ENCODE data around the gene MYO3A.

The MYO3A gene, protein sequence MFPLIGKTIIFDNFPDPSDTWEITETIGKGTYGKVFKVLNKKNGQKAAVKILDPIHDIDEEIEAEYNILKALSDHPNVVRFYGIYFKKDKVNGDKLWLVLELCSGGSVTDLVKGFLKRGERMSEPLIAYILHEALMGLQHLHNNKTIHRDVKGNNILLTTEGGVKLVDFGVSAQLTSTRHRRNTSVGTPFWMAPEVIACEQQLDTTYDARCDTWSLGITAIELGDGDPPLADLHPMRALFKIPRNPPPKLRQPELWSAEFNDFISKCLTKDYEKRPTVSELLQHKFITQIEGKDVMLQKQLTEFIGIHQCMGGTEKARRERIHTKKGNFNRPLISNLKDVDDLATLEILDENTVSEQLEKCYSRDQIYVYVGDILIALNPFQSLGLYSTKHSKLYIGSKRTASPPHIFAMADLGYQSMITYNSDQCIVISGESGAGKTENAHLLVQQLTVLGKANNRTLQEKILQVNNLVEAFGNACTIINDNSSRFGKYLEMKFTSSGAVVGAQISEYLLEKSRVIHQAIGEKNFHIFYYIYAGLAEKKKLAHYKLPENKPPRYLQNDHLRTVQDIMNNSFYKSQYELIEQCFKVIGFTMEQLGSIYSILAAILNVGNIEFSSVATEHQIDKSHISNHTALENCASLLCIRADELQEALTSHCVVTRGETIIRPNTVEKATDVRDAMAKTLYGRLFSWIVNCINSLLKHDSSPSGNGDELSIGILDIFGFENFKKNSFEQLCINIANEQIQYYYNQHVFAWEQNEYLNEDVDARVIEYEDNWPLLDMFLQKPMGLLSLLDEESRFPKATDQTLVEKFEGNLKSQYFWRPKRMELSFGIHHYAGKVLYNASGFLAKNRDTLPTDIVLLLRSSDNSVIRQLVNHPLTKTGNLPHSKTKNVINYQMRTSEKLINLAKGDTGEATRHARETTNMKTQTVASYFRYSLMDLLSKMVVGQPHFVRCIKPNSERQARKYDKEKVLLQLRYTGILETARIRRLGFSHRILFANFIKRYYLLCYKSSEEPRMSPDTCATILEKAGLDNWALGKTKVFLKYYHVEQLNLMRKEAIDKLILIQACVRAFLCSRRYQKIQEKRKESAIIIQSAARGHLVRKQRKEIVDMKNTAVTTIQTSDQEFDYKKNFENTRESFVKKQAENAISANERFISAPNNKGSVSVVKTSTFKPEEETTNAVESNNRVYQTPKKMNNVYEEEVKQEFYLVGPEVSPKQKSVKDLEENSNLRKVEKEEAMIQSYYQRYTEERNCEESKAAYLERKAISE (N-terminal part only)

DNA sequence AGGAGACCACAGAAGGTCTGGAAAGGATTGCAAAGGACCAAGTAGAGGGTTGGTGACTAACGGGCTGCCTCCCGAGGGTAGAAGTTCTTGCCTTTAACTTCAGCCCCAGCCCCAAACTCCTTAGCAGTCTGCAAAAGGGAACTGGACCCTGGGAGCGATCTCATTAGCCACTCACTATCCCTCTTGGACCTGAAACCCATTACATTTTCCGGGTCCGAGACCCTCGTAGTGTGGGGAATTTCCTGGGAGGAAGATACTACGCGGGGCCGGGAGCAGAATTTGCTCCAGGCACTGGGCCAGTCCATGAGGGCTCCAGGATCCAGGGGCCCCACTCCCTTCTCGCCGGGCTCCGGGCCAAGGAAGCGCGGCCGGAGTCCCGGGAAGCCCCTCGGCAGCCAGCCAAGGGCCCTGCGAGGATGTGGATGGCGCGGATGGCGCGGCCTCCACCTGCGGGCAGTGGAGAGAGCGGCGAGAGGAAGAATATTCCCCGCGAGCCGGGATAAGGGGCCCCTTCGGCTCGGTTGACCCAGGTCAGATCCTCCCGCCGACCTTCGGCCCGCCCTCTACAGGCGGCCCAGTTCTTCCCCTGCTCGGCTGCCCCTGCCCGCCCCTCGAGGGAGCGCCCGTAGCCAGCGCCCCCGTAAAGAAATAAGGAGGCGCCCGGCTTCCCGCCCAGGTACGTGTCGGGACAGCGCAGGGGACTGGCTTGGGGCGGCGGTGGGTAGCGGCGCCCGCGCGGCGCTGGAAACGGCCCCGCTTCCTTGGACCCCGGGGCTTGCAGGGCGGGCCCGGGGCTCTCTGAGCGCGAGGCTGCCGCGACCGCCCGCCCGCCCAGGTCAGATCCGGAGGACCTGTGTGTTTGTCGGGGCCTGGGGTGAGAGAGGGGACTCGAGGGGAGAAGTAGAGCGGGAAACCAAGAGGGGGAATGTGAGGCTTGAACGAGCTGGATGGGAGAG lies at the start of gene MYO3A:
Gene MYO3A (plus strand): TSS at position 577 of the 956 bp plus-strand sequence. CDS start 17,882 bp downstream, outside the sequence.
- FAIRE-seq = no peak

DNA sequence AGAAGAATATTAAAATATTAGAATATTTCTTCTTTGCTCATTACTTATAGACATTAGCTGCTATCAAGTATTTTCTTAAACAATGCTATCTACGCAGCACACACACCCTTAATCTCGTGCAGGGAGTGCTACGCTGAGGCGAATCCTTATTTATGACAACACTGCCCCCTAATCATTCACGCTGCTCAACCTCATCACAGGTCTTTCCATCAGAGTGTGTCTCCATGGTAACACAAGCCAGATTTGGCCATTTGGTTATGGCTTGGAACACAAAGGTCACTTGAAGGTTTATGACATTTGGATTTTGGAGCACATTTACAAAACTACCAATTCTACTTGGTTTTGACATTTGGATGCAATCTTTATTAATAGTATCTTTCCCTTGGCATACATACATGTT lies 45.4 kb upstream of the MYO3A start:
- FAIRE-seq = no peak

DNA sequence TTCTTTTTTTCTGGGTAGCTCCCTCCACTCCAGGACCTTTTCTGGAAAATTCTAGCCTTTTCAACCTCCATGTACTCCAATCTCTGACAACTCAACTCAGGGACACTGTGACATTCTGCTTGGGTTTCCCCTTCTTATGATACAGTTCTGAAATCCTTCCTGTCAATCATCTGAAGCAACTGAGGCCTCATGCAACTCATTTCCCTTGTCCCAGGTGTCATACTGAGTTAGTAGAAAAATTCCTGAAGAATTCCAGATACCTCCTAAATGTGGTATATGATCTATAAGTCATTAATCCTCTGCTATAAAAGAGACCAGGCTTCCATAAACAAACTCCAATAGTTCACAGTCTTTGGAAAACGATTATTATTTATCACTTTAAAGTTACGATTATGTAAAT lies 43.0 kb upstream of the MYO3A start:
- no peak for FAIRE-seq

DNA sequence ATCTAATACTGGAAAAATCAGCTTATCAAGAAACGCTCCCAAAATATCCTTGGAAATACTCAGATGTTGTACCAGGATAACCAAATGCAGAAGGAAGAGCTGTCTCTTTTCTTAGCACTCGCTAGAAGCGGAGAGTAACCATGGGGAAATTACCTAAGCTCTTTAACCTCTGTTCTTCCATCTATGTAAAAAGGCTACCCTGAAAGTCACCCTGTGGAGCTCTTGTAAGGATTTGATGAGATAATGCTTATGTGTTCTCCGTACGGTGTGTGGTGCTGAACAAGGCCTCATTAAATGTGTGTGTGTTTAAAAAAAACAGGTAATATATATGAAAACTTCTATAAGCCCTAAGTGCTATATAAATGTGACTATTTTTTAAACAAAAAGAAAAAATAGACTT lies 38.2 kb upstream of the MYO3A start:
- FAIRE-seq = no peak

DNA sequence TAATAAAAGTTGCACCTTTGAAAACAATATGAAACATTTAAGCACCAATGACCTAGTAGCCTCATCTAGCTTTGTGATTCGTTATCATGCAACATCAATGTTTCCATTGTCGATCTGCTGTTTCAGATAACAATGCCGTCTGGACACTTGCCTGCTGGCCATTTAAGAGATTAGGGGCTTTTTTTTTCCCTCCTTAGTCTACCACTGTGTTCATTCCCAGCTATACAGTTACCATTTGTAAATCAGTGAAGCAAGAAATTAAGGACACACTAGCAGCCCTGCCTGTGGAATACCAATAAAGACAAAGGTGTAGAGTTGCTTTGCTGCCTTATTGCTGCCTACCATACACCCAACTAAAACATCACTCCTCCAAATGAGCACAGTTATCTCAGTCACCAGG lies 37.6 kb upstream of the MYO3A start:
- no peak for FAIRE-seq

DNA sequence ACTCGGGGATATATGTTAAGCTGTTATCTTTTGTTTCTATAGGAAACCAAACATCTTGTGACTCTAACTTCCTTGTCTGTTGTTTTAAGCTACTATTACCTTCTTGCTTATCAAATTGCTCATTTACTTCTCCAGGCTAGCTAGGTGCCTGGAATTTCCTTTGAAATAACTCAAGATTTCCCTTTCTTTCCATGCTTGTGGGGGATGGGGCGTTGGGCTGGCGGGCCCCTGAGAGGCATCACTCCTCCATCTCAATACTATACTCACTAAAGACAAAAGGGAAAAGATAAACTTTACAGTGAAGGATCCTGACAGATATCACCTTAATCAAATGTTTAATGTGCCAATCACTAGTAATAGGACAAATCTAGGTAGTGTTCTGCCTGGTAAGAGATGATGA lies 34.7 kb upstream of the MYO3A start:
- FAIRE-seq = no peak

DNA sequence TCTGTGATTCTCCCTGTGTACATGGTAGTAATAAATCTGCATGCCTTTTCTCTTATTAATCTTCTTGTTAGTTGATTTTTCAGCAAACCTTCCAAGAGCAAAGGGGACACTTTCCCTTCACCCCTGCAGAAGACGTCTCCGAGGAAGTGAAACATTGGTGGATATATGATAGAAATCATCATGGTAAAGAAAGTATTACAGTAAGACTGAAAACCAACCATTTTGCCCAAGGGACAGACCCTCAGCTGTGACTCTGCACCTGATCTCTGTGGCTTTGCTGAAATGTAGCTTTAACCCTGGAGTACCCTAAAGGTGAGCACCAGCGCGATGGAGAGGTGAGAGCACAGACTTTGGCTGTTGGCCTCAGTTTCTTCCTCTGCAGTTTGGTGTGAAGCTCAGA lies 32.8 kb upstream of the MYO3A start:
- FAIRE-seq = no peak

DNA sequence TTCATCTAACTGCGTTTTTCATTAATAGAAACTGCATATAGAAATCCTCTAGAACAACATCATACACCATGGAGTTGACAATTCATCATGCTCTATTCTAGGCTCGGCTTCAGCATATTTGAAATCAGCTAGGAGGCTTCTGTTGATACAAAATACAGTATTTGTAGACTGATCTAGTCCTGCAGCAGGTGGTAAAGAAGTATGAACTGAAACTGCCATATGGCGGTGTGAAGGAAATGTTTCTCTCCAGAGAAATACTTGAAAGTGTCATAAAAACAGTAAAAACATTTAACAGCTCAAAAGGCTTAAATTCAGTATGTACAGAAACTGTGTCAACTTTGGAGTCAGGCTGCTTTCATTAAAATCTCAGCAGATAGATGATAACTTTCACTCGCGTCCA lies 32.0 kb upstream of the MYO3A start:
- FAIRE-seq = no peak

DNA sequence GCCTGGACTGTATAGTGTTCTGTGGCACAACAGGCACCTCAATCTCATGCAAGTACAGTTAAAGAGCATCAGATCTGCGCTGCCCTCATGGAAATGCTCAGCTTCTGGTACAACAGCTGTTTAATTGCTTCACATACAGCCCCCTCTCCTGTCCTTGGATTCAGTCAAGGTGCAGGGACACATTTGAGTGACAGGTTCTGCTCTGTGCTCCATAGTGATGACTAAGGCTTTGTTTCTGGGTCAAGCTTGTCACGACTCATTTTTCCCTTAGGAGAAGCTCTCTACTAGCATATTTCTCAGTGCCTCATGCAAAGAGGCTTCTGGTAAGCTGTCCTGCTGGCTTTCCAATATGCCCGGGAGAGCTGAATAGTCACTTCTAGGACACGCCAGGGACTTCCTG lies 26.8 kb upstream of the MYO3A start:
- FAIRE-seq = peak; percentile 5

DNA sequence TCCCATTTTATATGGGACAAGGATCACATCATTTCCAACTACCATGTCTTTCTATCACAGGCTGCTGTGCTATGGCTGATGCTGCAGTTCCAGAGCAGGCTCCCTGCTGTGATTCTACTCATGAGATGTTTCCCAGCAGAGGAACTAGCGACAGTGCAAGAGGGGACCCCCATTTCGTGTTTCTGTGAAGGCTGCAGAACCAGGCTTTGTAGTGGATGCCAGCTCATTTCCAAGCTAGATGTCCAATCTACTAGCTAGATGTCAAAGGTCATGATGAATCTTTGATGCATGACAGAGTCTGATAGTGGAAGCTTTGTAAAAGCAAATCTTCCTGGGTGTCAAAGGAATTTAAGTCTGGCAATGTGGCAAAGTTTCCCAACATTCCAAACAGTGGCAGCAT lies 21.2 kb upstream of the MYO3A start:
- FAIRE-seq = no peak

DNA sequence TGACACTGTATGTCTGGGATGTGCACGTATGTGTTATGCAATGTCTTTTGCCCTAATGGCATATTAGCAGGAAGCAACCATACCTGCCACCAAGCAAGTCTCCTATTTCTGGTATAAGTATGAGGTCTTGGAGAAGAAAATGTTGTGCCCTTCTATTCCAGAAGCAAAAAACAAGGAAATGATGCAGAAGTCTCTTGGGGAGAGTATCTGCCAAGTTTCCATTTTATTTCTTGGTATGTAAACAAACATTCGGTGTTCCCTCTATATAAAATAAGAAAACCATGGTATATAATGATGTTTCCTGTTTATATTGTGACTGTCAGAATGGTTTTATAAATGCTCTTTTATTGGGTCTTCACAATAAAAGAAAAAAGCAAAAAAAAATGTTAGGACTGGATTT lies 19.3 kb upstream of the MYO3A start:
- no peak for FAIRE-seq

DNA sequence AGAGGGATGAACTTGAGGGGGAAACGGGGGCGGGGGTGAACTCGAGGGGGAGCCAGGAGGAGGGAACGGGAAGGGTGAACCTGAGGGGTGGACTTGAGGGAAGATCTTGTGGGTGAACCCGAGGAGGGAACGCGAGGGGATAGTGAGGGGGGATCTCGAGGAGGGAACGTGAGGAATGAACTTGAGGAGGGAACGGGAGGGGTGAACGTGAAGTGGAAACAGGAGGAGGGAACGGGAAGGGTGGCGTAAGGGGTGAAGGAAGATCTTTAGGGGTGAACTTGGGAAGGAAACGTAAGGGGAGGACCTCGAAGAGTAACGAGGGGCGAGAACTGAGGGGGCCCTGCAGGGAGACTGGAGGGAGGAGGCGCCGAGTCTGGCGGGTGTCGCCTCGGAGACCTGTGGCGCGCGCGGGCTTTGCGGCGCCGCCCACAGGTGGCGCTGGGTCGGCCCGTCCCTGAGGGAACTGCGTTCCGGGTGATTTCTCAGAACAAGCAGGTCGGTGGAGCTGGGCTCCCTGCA lies 651 bp downstream of the MYO3A start:
- FAIRE-seq = no peak

DNA sequence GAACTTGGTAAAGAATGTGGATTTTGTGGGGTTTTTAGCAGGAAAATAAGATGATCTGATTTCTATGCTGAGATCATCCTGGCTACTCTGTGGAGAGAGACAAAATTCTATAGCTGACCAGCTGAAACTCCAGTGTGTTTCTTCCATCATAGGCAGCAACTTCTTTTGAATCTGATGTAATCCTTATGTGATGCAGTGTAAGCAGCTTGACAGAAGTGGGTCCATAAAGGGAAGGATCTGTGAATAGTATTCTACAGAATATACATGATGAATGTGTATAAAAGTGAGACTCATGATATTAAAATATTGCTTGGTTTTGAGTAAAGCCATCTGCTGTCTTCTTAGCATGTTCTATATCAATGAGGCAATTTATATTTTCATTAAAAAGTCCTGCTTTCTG lies 4.4 kb downstream of the MYO3A start:
- peak; percentile 5 for FAIRE-seq

DNA sequence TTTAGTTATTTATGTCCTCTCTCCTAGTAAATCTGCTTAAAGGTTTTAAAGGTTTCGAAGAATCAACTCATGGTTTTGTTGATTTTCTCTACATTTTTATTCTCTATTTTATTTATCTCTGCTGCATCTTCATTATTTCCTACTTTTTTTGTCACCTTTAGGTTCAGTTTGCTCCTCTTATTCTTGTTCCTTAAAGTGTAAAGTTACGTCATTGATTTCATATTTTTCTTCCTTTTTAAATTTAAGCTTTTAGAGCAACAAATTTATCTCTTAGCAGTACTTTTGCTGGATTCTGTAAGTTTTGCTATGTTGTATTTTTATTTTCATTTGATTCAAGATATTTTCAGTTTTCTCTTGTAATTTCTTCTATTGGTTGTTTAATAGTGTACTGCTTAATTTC lies 10.7 kb downstream of the MYO3A start:
- FAIRE-seq = peak; percentile 71

DNA sequence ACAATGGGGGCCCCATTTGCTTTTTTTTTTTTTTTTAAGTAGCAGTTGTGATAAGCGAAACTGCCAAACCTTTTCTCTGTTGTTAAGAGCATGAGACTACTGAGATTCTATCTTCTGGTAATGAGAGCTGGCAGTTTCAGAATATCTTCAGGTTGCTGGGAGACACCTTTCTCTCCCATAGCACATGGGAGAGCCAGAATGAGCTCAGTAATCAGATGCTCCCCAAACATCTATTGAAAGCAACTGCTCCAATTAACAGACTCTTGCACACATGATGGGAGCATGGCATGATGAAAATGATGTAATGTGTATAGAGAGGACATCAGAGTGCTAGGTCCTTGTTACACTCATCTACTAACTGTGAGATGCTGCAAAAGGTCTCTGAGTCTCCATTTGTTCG lies 18.8 kb downstream of the MYO3A start:
- peak; percentile 100 for FAIRE-seq

DNA sequence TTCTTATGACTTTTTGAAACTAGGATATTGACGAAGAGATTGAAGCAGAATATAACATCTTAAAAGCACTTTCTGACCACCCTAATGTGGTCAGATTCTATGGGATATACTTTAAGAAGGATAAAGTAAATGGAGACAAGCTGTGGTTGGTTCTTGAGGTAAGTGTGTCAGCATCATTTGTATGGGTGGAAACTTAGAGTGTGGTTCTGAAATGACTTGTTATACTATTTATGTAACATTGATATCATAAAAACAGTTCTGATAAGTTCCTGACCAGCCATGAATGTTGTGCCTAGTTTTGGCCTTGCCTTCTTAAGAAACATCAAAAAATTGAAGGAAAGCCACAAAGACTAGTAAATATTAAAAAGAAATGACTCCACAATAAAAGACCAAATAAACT lies 20.8 kb downstream of the MYO3A start:
- peak; percentile 5 for FAIRE-seq

DNA sequence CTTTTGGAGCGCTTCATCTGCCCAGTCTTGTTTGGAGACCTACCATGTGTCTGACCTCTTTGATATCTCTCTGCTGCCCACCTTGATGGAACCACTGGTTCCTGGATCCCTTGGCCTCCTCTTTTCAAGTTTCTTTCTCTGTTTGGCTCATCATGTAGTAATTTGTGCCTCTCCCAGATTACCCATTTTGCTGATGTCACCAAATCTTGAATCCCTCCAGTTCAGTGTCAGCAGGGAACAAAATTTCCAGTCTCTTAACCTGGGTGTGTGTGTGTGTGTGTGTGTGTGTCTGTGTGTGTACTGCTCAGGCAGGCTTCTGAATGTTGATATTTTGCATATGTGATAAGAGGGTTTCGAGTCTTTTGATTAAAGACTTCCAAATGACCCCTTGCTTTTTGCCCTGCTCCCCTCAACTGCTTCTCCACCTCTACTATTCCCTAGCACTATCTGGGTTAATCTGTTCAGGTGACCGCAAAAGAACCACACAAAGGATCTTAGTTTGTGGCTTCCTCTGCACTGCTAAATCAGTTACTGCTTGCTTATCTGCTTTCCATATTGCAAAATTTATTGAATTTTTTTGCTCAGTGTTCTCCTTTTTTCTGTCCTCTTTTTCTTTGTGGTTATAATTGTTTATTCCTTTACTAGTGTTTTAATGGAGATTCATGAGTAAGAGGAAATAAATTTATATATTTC lies 25.7 kb downstream of the MYO3A start:
- peak; percentile 56 for FAIRE-seq

DNA sequence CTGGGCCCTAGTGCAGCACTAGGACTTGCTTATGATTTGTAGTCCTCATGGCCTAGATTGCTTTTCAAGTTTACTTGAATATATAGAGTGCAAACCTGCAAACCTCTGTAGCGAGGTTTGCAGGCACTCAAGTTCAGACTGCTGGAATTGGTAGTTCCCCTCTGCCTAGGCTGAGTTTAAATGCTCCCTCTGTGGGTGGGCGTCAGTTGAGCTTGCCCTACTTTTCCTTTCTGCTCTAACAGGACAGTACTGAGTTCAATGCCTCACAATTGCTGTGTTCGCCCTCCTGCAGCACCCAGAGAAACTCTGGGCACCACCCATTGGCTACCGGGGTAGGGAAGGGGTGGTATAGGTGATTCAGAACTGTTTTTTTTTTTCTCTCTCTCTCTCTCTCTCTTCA lies 31.6 kb downstream of the MYO3A start:
- no peak for FAIRE-seq

DNA sequence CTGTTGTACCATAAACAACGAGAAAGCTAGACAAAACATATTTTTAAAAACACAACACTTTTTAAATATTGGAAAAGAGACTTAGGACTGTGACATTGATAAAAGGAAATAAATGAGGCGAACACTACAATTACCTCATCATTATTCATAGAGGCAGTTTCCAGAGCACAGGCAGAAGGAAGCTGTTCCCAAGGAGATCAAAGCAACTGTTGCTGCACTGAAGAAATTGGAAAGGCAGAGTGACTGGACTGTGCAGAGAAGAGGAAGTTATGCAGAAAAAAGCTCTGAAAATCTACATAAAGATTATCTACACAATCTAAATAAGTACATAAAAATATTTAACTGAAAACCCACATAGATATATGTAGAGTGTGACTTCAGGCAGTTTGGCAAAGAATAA lies 32.8 kb downstream of the MYO3A start:
- FAIRE-seq = peak; percentile 51

DNA sequence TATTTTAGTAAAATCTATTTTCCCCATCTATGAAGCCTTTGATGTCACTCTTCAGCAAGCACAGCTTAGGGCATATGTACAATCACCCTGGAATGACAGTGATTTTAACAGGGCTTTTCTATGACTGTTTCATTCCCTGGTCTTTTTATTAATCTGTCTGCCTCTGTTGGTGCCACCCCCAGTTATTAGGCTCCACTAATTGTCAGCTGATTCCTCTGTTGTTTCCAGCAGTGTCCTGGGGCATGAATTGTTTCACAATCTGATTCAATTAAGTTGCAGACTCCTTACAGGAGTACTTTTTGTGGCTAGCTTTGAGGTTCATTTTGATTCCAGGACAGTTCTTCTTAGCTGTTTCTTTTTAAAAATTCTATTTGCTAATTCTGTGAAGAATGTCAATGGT lies 38.6 kb downstream of the MYO3A start:
- FAIRE-seq = no peak

DNA sequence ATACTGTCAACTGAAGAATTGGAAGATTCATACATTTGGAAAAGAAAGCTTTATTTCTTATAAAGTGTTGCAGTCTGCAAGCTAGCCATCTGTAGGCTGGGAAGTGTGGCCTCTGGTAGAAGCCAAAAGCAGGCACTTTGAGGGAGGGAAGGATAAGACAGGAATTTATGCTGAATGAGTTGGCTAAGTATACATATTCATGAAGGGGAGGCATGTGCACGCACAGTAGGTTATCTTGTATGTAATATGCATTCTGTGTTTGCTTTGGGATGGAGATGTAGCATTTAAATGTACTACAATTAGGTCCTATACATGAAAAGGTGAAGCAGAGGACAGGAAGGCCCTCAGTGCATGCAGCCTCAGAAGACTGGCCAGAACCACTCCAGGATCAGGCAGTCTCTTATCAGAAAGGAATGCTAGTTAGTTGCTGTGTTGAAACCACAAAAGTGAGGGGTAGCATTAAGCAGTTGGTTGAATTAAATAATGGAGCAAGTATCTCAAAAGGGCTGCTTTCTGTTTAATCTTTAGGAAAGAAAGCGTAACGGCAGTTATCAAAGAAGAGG lies 40.9 kb downstream of the MYO3A start:
- no peak for FAIRE-seq

Measured in islet of Langerhans (tissue), 1 donor.